Superior temporal gyrus (tissue), 1 donor: ENCODE measurements around the gene IRF2BP2.

Source experiments
- DNase-seq: peaks from one replicate; pipeline ENCODE4 v3.0.0-alpha.2; 2016; ENCODE audit errors: extremely low spot score

Gene IRF2BP2

DNA sequence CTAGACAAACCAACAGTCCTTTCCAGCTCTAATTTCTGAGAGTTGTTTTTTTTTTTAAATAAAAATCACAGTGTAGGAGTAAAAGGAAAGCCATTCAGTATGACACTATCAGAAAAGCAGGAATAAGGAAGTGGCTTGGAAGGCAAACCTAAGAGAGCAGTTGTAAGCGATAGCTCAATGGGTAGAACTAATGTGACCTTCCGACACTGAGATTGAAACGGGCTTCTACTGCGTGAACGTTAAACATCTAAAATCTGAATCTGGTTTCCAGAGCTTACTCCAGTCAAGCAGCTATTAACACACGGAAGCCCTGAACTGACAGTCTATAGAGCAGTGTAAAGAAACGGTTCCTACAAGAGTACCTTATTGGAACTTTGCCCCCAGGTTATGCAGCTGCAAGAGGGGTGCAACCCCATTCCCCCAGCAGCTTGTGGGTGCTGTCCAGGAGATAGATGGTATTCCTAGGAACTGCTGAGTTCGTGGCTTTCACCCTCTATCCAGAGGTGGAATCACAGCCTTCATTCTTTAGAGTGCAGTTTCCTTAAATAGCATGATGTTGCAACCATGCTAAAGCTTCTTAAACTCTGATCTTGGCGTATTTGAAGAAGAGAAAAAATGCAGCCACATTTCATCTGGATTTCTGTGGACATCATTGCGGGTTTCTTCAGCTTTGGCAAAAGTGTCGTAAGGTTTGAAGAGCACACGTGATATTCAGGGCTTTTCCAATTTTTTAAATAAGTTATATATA lies 3.3 kb upstream of the IRF2BP2 start:
- peak; percentile 82 for DNase-seq

DNA sequence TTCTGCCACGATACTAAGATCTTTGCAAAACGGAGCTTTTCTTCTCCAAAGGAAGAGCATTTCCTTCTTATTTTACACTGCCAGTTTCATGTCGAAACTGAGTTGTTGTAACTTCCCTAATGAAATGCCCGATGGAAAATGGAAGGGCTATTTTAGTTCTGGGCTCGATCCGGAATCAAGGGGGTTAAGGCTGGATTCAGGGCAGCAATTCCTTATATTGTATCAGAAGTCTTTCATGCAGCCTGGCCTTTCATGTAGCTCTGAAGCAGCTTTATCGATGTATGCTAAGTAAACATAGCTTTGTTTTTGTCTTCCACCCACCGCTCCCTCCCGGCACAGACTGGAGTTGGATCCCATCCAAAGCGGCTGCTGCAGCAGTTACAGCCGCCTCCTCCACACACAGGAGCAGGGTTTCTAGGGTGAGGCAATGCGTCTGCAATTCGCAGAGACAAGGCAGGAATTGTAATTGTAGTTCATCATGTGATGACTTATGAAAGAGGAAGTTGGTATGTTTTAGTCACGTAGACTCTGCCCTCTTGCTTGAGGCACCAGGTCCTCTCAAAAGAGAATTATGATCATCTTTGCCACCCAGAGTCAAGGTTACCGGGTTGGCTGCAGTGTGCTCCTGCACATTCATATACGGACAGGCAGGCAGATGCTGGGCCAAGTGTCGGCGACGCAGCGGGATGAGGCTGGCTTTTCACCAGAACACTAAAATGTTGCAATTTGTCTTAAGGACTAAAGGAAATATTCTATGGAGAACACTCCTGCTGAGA lies 2.6 kb upstream of the IRF2BP2 start:
- DNase-seq, result peak; percentile 95

DNA sequence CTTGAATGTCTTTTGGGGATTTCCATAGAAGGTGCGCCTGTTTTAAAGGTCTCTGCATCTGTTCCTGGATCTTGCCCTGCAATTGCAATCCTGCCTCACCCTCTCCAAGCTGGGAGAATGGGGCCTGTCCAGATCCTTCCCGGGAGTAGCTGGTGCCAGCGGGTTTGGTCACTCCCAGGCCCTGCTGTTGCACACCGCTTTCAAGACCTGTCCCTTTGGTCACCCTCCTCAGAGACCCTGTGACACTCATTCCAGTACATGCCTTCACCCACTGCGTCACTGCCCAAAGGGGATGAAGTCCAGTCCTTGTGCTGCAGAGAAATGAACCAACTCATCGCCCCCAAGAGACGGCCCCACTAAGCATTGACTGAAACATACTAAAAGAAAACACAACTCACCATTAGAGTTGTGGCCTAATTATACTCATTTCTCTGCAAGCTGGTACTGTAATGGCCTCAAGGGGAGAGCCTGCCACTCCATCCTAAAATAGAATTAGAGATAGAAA lies 1.9 kb upstream of the IRF2BP2 start:
- DNase-seq, result no peak

DNA sequence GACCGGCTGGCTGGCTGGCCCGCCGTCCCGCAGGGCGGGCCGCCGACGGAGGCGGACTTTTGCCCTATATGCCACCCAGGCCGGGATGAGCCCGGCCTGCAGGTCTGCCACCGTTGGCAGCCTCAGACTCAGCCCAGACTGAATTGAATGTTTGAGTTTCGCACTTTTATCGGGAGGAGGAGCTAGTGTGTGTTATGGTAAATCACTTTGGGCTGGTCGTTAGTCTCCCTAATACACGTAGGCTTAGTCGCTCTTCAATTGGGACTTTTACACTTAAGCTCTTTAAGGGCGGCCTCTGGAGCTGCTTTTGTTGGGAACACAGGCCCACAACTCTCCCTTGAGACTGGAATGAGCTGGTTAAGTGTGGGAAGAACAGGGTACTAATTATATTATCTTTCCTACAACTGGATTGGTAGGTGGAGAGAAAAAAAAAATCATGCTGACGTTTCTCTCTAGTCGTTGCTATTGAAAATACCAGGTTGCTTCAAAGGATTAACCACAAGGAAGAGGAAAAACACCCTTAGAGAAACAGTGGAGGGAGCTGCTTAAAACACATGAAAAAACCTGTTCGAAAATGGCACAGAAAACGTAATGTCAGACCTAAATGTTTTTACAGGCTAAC lies 1.4 kb upstream of the IRF2BP2 start:
- peak; percentile 79 for DNase-seq

DNA sequence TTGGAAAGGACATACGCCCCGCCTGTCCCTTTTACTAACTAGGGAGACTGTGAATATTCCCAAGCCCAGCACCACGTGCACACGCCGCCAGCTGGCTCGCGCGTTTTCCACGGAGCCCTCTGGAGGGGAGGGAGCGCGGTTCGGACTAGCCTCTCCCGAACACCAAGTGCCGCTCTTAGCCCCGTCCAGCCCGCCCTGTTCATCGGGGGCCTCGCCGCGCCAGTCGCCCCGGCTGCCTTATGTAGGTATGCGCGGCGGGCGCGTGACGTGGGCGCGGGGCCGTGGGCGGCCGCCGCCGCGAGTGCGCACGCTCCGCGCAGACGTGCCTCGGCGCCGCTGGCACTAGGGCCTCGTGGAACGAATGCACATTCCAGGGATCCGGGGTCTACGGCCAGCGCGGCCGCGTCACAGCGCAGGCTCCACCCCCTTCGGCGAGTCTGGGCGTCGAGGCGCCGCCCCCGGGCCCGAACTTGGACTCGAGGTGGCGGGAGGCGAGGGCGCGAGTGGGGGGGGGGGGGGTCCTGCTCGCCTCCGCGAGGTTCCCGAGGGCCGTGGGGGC lies 767 bp upstream of the IRF2BP2 start:
- DNase-seq, result peak; percentile 92

DNA sequence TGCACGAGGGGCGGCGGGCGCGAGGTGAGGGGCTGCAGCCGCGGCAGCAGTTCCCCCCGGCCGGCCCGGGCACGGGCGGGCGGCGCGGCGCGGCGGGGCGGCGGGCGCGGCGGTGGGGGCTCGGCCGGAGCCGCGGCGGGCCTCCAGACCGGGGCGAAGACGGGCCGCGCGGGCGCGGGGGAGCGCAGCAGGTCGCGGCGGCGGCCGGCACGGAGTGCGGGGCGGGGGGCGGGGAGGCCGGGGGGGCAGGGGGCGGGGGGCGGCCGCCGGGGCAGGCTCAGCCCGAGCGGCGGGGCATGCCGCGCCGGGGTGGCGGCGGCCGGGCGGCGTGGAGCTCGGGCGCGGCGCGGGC lies 311 bp downstream of the IRF2BP2 start:
- DNase-seq, result no peak

DNA sequence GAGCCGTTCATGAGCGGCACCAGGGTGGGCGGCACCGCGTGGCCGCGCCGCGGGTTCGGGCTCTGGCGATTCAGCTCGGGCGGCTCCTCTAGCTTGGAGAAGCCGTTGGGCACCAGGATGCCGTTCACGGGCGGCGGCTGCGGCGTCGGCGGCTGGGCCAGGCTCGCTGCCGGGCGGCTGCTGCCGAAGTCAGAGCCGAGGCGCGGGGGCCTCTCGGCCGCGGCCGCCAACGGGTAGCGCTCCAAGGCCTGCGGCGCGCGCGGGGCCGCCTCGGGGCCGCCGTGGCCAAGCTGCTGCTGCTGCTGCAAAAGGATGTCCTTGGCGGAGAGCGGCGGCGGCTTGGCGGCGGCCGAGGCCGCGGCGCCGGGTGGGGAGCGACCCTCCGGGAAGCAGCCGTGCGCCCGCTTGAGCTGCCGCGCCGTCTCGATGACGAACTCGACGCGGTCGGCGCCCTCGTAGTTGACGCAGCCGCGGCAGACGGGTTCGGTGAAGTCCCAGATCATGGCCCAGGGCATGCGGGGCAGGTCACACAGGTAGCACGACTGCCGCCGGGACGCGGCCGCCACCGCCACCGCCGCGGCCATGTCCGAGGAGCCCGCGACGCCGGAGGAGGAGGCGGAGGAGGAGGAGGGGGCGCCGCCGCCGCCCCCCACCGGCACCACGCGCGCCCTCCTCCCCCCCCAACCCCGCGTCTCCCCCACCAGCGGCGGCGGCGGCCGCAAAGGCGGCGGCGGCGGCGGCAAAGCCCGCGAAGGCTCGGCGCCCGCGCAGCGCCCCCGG lies 877 bp downstream of the IRF2BP2 start:
- DNase-seq, result no peak

DNA sequence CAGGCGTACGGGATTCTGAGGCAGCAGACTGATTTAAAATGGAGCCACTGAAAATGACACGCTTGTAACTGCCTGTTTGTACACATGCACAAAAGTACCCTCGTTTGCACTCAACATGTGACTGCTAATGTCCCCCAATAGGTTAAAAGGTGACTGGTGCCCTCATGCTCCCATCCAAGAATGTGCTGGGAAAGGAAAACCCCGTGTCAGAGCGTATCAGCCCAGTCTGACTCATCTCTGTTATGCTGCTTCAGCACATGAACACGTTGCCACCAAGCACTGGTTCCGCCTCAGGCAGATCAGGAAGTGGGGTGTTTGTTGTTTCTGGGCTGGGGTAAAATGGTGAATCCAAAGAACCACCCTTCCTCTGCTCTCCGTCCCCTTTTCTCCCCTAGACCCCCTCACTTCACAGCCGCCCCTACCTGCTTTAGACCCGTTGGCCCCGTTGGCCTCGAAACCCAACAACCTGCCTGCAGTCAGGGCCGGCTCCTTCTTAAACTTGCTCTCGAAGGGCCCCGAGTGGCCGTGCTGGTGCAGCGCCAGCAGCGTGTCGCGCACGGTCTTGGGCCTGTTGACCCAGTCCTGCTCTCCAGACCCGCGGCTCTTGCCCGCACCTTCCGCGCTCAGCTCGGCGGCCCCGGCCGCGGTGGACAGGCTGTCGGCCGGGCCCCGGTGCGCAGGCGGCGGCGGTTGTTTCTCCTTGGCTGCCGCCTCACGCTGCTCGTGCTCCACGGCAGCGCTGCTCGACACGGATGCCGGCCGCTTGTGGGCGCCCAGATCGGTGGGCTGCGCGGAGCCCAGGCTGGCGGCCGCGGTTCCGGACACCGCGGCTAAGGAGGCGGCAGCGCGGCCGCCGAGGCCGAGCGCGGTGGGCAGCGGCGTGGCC lies 1.7 kb downstream of the IRF2BP2 start:
- peak; percentile 90 for DNase-seq

DNA sequence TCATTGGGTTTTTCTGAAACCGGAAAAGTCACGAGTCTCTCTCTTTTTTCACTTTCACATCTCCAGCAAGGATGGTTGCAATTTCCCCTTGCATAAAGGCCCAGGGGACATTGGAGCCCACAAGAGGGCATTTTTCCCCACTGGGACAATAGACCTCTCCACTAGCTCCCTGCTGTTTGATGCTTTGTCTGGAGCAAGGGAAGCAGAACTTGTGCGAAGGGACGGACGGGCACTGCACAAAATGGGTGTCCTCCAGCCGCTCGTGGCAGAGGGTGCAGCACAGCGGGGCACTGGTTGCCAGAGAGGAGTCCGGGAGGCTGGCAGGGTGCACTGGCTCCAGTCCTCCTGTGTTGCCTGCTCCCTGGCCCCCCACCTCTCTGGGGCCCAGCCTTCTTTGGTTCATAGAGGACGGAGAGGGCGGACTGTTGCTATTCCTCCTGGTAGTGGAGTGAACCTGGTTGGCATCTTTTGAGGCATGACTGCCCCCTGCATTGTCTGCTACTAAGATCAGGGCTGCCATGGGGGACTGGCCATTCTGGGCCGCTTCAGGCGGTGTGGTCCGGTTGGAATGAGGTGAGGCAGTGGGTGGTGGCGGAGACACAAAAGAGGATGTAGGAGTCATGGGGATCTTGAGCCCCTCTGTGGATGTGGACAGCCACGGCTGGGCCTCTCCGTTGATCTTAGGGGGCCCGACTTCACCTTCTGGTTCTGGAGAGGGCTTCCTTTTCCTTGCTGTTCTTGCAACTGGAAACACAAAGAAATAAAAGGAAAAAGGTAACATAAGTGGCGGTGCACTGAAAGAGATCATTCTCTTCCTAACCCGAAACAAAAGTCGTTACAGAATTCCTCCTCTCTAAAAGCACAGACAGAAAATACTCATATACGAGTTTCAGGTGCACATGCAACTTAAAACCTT lies 2.6 kb downstream of the IRF2BP2 start:
- peak; percentile 84 for DNase-seq

DNA sequence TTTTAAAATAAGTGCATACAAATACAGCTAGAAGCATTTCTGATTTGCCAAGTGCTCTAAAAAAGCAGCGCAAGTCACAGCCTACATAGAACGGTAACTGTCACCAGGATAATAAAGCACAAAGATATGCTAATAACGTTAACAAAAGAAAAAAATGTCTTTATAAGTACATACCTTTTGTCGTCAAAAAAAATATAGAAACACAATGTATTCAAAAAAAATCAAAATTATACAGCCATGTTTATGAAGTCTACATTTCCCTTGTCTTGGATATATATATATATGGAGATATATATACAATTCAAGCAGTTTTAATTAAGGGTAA lies 3.2 kb downstream of the IRF2BP2 start:
- no peak for DNase-seq

DNA sequence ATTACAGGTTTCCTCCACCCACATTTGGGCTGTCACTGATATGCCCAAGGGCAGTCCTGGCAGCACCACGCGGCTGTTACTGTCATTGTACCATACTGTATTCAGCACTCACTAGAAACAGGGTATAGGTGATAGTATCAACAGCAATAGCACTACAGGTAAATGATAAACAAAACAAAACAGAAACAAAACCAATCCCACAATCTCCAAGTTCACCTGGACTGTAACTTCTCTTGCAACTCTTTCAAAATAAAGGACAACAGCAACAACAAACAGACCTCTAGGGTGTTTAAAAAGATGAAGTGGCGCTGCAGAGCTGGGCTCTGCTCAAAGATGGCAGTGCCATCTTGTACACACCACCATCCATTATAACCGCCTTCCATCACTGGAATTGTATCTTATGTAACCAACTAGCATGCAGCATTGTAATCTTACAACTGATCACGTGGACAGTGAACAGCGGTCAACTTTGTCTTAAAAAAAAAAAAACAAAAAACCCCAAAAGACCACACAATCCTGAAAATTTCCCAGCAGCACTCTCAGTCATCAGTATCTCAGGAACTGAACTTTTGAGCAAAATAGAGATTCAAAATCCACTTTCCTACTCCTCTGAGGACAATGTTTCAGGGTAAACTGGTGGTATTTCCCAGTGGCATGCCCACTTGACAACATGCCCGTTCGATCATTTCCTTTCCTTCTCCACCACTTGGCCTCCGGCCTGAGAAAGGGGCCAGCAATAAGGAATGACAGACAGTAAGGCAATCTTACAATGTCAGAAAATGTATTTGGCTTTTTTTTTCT lies 3.8 kb downstream of the IRF2BP2 start:
- peak; percentile 86 for DNase-seq

DNA sequence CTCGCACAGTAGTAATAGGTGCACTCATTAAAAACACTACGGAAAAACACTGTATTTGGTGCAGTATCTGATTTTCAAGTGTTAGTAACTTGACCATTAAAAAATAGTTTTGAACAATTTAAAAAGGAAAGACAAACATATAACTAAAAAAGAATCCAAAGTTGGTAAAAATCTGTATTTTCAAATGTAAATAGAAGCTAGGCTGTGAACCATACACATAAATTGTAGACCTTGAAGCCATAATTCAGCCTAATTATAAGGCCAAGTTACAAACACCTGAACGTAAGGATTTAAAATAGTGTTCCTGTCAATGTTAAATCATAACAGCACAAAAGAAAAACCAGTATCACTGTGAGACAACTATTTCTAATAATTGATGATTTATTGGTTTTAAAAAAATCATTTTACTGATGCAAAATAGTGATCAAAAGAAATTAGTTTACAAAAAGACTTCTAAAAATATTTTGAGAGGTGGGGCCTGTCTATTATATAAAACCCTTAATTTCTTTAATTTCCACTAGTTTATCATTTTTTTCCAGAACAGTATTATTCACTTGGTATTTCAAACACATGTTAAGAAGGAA lies 4.5 kb downstream of the IRF2BP2 start:
- peak; percentile 78 for DNase-seq

DNA sequence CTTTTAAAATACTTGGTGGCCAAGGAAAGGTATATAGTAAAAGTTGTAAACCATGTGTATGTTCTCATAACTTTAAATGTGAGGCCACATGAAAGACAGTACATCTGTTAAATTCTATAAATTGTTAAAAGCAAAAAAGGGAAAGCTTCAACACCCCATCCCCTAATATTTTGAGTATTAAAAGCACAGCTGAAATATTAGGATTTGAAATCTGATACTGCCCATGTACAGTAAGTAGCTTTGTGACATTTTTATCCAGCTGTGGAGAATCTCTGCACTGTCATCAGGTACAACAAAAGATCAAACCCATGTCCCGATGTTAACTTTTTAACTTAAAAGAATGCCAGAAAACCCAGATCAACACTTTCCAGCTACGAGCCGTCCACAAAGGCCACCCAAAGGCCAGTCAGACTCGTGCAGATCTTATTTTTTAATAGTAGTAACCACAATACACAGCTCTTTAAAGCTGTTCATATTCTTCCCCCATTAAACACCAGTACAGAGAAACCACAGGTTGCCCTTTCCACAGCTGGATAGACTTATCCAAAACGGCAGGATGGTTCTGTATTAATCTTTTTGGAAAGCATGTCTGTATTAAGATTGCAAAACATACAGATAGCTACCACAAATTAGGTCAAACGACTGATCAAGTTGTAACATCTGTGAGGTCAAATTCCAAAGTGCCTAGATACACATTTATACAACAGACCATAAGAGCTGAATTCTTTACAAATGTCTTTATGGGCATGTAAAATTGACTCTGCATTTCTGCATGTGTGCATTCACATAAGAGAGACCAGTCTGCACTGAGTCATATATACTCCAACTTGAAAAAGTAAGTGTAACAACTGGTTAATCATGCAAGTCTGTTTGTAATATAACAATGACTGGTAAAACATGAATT lies 5.2 kb downstream of the IRF2BP2 start:
- DNase-seq, result peak; percentile 68

DNA sequence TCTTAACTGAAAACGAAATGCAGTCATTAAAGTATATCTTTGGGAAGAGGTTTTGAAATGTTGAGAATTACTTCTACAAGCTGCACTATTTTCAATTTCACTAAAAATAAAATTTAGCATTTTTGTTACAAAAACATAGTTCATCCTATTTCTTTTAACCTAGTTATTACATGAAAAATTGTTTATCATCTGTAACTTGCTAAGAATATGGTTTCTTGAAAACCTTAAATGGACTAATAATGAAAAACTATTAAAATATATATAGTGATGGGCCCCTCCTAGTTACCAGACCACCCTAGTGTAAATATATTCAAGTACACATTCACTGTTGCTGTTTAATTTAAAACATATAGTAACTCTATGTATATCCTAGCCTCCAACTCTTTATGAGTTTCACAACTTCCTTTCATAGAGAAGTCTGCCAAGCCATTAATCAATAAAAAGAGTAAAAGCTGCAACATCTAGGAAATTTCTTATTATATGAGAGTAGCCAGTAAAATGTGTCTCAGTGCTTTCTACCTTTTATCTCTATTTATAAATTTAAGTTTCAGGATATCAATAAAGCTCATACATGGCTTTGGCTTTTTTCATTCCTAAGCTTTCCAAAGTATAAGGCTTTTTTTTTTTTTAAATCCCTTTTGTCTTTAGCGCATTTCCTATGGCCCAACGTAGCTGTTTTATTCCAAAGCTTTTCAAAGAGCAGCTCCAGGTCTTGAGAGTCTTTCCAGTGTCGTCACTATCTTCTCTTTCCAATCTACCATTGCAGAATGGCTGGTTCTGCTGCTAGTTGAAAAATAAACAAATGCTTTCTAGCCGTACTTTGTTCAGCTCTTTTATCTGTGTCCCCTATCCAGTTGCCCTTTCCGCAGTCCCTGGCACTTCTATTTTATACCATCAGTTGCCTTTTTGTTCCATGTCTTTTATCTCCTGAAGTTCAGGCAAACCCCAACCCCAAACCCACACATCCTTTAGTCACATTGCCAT lies 6.5 kb downstream of the IRF2BP2 start:
- DNase-seq, result peak; percentile 76

DNA sequence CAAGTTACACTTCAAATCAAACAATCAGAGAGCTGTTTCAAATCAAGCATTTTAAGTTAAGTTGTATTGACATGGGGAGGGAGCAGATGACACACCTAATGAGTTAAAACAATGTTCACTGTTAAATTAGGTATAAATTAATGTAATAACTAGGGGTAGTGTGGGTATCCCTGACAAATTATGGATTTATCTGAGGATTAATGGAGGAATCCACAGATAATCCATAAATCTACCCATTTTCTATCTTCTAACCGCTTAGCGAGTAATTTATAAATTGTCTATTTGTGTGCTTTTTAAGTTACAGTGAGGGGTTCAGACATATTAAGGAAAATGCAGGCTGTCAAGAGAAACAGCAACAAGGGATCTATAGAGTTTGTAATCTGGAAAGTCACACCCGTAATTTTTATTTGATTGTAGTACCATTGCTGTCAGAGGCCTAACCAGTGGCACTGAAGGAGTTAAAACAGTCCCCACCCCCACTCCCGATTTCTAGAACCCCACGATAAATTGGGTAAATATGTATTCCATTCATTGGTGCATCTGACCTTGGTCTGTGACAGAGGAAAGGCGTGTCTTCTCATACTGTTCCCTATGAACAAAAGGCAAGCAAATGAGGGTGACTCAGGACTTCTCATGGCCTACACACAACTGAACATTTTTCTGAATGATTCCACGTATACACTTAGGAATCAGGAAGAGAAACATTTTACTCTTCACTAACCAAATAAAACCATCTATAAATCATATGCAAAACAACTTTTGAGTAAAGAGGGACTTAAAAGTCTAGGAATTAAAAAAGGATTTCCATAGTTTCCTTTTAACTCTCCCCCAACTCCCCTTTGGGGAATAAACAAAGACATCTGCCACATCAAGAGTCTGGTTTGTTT lies 7.4 kb downstream of the IRF2BP2 start:
- peak; percentile 82 for DNase-seq
